ENCODE results near the gene PLA2G15.

The PLA2G15 gene, protein sequence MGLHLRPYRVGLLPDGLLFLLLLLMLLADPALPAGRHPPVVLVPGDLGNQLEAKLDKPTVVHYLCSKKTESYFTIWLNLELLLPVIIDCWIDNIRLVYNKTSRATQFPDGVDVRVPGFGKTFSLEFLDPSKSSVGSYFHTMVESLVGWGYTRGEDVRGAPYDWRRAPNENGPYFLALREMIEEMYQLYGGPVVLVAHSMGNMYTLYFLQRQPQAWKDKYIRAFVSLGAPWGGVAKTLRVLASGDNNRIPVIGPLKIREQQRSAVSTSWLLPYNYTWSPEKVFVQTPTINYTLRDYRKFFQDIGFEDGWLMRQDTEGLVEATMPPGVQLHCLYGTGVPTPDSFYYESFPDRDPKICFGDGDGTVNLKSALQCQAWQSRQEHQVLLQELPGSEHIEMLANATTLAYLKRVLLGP

DNA sequence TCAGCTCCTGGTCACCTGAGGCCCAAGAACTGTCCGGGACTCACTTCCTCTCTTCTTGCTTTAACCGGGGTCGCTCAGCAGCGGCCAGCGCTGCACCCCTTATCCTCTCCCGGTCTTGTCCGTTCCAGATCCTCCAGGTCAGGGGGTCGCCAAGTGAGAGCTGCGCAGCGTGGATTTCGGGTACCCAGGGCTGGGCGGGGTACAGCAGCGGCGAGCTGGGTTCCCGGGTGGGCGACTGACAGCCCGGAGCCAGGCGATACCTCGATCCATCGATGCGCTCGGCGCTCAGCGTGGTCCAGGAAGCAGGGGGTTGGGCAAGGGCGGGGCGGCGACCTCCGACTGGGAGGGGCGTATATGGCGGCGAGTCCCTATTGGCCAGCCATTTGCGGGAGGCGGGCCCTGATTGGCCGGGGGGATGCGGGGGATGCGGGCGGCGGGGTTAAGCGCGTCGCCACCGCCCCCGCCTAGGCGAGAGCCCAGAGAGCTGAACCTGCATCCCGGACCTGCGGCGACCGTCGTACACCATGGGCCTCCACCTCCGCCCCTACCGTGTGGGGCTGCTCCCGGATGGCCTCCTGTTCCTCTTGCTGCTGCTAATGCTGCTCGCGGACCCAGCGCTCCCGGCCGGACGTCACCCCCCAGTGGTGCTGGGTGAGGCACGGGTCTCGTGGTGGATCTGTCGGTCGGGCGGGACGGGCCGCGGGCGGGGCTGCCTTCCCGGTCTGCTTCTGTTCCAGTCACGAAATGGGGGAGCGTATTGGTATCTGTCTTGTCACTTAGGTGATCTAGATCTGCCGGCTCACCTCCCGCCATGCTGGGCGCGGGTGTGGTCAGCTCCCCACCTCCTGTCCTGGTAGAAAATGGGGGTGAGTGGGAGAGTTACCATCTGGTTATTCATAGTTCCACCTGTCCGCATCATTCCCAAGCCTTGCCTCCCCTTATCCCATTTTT is at the start of gene PLA2G15:
TSS of gene PLA2G15 (plus strand) at position 471 of the 951 bp plus-strand sequence. CDS start at position 525, 54 bp downstream.
- DNase-seq, result peak; percentile 91

DNA sequence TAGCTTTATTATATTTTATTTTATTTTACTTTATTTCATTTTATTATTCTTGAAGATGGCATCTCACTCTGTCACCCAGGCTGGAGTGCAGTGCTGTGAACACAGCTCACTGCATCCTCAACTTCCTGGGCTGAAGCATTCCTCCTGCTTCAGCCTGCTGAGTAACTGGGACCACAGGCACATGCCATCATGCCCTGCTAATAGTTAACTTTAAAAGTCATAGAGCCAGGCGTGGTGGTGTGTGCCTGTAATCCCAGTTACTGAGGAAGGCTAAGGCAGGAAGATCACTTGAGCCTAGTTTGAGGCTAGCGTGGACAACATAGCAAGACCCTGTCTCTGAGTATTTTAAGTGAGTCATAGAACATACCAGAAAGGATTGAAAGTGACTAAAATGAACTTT is 47.9 kb upstream of the PLA2G15 start:
- no peak for DNase-seq

DNA sequence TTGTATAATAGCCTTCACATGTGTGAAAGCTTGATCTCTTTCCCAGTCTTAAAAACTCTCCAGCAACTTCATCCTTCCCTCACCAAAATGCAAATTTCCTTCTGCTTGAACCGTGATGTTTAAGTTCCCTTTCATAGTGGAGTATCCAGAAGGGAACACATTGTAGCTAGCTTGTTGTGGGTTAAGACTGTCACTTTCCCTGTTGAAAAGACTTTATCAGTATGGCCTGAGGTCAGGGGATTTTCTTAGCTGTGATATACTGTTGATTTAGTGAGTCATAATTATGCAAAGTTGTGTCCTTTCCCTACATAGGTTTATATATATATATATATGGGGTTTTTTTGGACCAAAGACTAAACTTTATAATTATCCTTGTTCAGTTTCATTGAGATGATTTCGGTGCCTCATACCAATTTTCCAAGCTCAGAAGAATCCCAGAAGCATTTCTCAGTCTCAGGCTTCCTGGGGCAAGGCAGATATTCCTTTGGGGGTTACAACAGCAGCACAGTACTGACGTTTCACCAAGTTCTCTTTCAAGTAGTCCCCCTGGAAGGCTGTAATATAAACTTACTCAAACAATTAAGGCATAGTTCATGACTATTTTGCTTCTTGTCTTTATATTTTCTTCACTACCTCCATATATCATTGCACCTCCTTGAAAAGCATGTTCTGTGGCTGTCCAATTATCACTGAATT is 44.9 kb upstream of the PLA2G15 start:
- no peak for DNase-seq

DNA sequence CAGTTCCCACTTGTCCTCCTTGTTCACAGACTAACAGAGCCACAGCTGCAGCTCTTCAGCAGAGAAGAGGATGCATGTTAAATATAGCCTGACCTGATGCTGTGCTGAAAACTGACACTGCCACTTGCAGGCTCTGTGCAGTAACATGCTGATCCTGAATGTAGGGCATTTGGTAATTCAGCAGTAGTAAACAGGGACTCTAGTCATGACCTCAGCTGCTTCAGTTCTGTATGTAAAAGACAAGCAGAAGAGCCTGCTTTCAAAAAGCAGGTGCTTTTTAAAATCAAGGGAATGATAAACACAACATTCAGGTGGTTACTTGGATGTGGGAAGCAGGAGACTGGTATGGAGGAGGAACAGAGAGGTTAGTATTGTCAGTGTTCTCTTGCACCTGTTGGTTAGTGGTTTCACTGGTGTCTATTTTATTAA is 43.1 kb upstream of the PLA2G15 start:
- no peak for DNase-seq

DNA sequence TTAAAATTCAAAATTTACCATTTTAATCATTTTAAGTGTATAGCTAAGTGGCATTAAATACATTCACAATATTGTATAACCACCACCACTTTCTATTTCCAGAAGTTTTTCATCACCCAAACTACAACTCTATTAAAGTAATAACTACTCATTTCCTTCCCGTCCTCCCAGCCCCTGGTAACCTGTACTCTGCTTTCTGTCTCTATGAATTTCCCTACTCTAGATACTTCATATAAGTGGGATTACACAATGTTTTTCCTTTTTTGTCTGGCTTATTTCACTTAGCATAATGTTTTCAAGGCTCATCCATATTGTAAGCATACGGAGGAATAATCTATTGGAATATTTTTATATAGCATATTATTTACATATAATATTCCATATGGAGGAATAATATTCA is 38.9 kb upstream of the PLA2G15 start:
- DNase-seq, result no peak

DNA sequence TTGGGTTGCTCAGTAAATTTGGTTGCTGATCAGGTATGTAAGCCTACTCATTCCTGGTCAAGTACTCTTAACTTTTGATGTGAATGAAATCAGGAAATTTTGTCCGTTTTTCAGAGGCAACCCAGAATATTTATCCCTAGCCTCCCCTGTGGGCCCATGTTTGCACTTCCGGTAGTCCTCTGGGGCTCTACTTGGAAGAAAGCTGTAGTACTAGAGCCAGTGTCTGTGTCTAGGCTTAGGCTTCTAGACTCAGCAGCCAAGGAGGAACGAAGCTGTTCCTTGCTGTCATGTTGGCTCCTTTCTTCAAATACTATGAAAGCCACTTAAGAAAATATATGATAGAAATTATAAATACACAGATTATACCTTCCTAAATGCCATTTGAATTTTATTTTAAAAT is 30.4 kb upstream of the PLA2G15 start:
- no peak for DNase-seq

DNA sequence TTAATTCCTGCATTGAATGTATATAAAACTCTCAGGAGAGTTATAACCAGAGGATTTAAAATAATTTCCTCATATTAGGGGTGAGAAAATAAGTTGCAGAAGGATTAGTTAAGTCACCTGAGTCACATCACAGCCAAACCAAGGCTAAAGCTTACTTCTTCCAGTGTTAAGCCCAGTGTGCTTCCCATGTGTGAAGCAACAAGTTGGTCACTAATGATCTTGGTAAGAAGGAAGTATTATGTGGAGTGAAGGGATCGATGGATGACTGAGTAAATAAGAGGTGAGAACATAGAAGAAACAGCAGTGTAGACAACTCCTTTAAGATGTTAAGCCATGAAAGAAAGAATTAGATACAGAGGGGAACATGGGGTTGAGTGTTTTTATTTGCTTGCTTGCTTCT is 29.9 kb upstream of the PLA2G15 start:
- DNase-seq, result no peak

DNA sequence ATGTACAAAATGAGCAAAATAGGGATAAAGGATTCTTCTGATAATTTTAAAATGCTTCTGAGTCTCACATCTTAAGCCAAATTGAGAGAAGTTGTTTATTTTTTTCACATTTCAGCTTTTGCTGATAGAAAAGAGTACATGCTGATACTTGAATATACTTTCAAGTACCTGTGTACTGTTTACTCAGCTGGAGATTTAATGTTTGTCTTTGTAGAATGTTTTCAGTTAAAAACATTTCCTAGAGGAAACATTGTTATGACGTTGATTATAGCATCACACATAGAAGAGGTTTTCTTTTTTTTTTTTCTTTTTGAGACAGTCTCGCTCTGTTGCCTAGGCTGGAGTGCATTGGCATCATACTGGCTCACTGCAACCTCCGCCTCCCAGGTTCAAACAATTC is 28.9 kb upstream of the PLA2G15 start:
- DNase-seq, result no peak

DNA sequence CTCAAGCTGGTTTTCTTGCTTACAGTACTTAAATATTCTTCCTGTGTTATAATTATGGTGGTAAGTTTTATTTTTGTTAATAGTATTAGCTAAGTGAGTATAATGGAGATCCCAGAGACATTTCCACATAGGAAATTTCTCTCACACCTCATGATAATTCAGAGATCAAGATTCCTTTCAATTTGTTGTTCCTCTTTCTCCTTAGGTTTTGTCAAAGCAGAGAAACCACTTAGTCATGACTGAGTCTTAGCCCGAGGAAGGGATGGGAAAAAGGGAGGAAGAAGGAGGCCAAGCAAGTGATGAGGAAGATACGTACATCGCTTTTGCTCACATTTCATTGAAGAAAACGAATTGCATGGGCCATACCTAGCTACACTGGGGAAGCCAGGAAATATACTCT is 27.7 kb upstream of the PLA2G15 start:
- DNase-seq, result no peak

DNA sequence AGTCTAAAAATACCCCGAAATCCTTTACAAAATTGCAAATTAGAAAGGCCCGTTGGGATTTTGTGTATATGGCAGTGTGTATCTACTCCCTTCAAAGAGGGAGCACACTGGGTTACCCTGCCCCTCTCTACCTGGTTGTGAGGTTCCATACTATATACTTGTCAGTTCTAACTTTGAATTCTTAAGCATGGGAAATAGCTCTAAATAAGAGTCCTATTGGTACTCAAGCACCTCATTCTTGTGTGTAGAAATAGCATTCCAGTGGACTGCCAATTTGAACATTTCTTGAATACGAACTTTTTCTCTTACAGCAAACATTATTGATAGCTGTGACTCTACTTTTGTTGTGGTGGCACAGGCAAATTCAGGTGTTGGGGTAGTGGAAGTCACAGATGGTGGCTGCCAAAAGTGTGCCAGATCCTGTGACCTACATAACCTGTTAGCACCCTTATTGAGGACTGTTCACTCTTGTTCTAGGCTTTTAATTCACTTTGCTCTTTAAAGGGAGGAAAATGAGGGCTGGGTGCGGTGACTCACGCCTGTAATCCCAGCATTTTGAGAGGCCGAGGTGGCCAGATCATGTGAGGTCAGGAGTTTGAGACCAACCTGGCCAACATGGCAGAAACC is 25.3 kb upstream of the PLA2G15 start:
- DNase-seq, result no peak

DNA sequence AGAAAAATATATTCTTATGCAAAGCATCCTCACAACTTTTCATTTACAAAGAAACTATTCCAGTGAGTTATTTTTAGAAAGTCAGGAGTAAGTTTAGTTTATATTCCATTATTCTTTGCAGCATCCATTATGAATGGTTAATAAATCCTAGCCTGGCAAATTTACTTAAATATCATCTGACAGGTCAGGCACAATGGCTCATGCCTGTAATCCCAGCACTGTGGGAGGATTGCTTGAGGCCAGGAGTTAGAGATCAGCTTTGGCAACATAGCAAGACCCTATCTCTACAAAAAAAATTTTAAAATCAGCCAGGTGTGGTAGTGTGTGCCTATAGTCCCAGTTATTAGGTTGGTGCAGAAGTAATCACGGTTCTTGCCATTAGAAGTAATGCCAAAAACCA is 22.1 kb upstream of the PLA2G15 start:
- DNase-seq, result no peak

DNA sequence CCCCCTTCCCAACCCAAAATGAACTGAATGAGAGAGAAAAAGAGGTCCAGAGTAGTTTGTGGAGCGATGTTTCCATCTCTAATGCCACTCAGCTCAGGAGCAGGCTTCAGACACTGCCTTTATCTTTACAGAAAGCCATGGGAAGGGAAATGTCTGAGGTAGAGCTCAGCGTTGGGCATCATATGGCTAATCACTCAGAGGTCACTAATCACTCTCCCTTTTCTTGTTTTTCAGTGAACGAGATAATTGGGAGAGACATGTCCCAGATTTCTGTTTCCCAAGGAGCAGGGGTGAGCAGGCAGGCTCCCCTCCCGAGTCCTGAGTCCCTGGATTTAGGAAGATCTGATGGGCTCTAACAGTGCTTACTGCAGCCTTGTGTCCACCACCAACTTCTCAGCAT is 19.1 kb upstream of the PLA2G15 start:
- no peak for DNase-seq

DNA sequence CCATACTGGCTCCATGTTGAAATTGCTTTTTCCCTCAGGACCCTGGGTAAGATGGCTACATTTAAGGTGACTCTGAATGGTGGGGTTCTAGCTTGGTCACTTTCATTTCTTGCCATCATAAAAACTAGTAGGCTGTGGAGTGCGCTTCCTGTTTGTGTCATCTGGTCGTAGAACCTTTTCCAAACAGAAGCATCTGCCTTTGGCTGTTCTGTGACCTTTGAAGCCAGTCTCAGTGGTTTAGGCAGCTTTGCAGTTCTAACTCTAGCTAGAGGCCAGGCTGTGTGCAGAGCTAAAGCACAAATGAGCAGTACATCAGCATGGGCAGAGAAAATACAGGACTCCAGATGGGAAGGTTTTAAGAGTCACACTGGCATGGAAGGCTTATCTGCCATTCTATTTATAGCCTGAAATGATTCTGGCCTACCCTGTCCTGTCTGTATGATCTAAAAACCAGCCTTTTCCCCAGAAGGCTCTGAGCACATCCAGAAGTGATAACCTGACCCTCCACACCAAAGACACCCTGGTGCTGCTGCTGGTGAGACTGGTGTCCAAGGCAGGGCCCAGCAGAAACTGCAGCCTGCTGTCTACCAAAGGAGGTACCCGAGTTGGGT is 17.9 kb upstream of the PLA2G15 start:
- no peak for DNase-seq

DNA sequence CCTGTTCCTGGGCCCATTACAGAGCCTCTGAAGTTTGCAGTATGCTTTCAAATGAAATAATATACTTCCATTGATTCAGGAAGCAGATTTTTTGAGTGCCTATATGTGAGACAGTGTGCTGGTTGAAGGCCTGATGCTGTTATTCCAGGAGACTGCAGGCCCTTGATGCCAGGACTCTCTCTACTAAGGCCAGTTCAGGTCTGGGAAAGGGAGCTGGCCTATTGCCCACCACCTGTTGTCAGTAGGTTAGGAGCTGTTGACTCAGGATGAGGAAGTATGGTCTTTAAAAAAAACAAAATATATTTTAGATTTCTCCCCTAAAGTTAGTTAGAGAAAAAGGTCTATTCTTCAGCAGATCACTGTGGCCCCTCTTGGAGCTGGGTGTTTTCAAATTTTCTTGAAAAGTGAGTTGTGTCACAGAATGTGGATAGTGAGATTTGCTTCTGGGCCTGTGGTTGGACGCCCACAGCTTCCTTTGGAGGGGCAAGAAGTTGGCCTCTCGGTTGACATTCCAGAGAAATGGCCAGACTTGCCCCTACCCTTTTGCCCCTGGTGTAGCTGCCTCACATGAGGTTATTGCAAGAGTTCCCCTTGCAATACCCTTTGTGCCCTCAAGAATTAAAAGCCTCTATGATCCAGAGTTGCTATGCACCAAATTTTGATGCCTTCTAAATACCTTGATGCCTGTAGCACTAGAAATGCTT is 17.2 kb upstream of the PLA2G15 start:
- DNase-seq, result no peak

DNA sequence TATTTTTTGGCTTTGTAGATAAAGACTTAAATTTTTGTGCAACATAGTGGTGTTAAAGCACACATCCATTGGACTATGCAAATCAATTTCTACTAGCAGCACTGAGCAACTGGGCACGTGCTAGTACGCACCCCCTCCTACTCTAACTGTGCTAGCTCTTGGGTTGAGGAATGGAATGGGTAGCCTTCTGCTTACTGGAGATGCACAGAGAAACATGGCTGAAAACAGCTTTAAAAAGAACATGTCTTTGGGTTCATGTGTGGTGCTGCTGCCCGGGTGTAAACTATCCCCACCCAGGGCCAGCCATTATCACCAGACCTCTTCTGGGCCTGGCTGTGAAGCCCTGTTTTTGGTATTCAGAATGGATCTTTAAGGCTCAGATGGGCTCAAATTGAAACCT is 16.5 kb upstream of the PLA2G15 start:
- no peak for DNase-seq

DNA sequence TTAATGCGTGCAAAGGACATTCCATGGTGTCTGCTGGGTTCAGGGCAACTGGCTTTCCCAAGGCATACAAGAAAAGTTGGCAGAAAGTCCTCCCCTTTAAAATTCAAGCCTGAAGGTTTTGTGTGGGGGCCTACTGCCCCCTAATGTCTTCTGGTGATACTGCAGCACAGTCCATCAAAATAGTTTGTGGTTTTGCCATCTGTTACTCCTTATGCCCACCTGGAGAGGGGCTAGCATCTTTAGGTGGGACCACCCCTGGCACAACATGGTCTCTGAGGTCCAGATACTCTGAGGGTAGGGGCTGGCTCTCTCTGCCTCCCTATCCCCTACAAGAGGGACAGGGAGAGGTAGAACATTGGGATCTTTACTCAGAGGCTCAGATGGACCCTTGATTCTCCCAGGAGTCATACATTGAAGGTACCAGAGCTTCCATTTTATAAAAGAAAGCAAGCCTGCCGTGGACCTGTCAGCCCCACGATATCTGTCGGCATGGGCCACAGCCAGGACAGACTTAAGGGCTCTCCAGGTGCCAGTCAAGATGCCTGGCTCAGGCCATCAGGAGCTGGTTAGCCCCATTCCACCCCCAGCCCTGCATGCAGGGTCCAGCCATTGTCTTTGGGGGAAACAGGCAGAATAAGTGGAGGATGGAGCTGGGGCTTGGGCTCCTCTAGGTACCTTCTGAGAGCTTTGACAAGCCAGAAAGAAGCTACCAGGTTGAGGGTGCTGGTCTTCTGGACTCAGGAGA is 15.6 kb upstream of the PLA2G15 start:
- peak; percentile 51 for DNase-seq

DNA sequence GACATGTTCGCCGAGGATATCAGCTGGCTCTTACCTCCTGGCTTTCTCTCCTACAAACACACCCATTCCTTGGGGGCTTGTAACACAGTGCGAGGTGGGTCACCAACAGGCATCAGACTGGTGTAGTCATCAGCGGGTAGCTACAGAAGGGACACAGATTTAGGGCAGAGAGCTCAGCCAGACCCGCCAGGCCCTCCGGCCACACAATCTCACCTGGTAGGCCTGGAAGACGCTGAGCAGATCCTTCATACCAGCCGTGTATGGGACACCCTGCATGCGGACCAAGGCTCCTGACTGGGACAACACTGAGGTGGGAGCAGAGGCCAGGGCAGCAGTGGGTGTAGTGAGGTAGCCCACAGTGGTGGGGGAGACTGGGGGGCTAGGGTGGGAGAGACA is 15.0 kb upstream of the PLA2G15 start:
- DNase-seq, result no peak

DNA sequence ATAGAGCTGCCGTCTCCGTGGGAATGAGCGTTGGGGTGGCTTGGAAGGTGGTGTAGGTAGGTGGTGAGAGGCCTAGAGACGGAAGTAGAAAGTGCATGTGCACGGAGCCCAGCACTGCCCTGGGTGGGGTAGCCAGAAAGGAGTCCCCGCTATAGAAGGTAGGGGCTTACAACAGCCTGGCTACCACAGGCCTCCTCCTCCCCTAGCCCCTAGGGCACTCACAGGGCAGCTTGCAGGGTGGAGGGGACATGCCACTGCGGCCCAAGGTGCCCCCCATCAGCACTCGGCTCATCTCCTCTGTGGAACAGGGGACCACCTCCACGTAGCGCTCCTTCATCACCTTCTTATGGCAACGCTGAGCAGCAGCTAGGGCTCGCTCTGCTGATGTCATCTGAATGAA is 14.2 kb upstream of the PLA2G15 start:
- DNase-seq, result no peak

DNA sequence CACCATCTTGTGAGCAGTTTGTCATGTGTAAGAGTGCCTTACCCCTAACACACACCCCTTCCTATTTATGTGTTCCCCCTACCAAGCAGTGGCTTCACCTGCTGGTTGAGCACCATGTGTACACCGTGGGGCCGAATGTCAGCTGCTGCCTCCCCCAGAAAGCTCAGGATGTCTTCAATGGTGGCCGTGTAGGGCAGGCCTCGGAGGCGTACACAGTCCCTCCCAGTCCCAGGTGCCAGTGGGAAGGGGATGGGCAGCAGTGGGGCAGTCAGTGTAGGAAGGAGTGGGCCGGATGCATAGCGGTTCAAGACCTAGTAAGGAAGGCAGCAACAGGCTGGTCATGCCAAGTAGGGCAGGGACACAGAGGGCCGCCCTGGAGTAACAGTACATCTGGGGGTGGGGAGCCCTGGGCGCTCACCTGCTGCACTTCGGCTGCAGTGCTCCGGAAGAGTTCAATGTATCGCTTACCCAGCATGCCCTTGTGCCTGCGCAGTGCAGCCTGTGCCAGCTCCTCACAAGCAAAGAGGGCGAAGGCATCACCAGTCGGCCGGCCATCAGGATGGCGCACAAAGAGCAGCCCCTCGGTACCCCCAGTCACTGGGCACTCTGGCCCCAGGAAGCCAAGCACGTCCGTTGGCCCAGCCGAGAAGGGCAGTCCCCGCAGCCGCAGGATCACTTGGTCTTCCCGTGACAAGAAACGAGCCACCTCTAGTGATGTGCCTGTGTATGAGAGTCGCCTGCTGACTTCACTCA is 13.6 kb upstream of the PLA2G15 start:
- DNase-seq, result no peak

DNA sequence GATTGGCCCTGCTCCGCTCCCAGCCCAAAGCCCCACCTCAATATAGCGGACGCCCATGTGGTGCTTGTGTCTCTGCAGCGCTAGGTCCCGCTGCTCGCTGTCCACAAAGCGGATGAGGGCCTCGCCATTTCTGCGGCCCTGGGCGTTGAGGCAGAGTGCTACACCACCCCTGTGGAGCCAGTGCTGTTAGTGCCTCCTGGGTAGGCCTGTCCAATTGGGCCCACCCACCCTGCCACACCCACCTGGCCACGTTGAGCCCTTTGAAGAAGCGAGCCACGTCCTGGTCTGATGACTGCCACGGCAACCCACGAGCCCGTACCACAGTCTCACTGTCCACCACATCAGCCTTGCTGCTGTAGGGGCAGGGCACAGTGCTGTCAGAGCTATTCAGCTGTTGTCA is 12.8 kb upstream of the PLA2G15 start:
- no peak for DNase-seq

All from COR-L47 (cell line).